HepG2 (cell line): ENCODE data around the gene PTPRN. TPM values are rescaled to one million over a fixed set of nuclear protein-coding genes. Genes with fewer than 3 reads are reported as not detected.

Experiments
- HIVEP1 ChIP-seq: sonication (generic); formaldehyde crosslinking; IDR thresholded peaks from 2 replicates; pipeline ENCODE4 v1.4.0; 2020; ENCODE audit warnings: mild to moderate bottlenecking, missing genetic modification reagents
- NAIF1 ChIP-seq: sonication (generic); formaldehyde crosslinking; IDR thresholded peaks from 2 replicates; pipeline ENCODE4 v1.5.0; 2020; ENCODE audit warnings: mild to moderate bottlenecking, missing genetic modification reagents, borderline replicate concordance
- REPIN1 ChIP-seq: sonication (generic); formaldehyde crosslinking; IDR thresholded peaks from 2 replicates; pipeline ENCODE4 v1.8.0; 2022; ENCODE audit warnings: missing genetic modification reagents, low read depth, mild to moderate bottlenecking, borderline replicate concordance
- STAT5B ChIP-seq: sonication (generic); formaldehyde crosslinking; IDR thresholded peaks from 2 replicates; pipeline ENCODE4 v1.4.0; 2020; ENCODE audit warnings: missing genetic modification reagents
- TCF7 ChIP-seq: sonication (generic); IDR thresholded peaks from 2 replicates; pipeline ENCODE4 v1.6.1; 2016; ENCODE audit warnings: antibody characterized with exemption, low read depth
- ZNF207 ChIP-seq: fragments of 450-650 bp; IDR thresholded peaks from 2 replicates; pipeline ENCODE4 v1.6.1; 2016; ENCODE audit warnings: antibody characterized with exemption, borderline replicate concordance
- ZNF264 ChIP-seq: sonication (generic); formaldehyde crosslinking; IDR thresholded peaks from 2 replicates; pipeline ENCODE4 v1.4.0; 2020; ENCODE audit warnings: missing genetic modification reagents
- polyA plus RNA-seq, 8 experiments: library from polyadenylated mRNA; depleted of rRNA in 3 of 8; stranded (reverse) in 7 of 8; unstranded in 1 of 8; fragments of >200 nt; fragmentation: Illumina TruSeq in 4 of 8; extraction: Trizol in 4 of 8; gene quantifications; 2 replicates each; pipeline versions ENCODE4 v1.2.1 to v1.2.3, GENCODE V29; 2011 to 2016; ENCODE audit warnings: low read depth in 4 of 8, missing spikeins in 1 of 8, mixed read lengths in 1 of 8; ENCODE audit not compliant: insufficient read depth in 1 of 8
- total RNA-seq, 5 experiments: library from RNA; depleted of rRNA; stranded (reverse); fragments of >200 nt; fragmentation: Illumina TruSeq; extraction: Trizol; gene quantifications; 2 replicates each; pipeline ENCODE4 v1.2.3, GENCODE V29; 2016; ENCODE audit warnings: low read depth in 1 of 5
- TF ChIP-seq, protein P1 (sequence below): sonication (generic); formaldehyde crosslinking; IDR thresholded peaks from 2 replicates; pipeline ENCODE4 v1.5.0; 2020; ENCODE audit warnings: mild to moderate bottlenecking, missing genetic modification reagents
- TF ChIP-seq, protein P2 (sequence below): sonication (generic); formaldehyde crosslinking; IDR thresholded peaks from 2 replicates; pipeline ENCODE4 v1.4.0; 2020; ENCODE audit warnings: mild to moderate bottlenecking, missing genetic modification reagents
- TF ChIP-seq, protein P3 (sequence below): IDR thresholded peaks from 2 replicates; pipeline ENCODE4 v1.6.1; 2018; ENCODE audit warnings: missing genetic modification reagents, mild to moderate bottlenecking, missing compliant biosample characterization
- TF ChIP-seq, protein P4 (sequence below): sonication (generic); formaldehyde crosslinking; IDR thresholded peaks from 2 replicates; pipeline ENCODE4 v1.4.0; 2020; ENCODE audit warnings: mild to moderate bottlenecking, missing genetic modification reagents, borderline replicate concordance

PTPRN gene
- total and polyA plus RNA-seq, 2 of the 13 experiments (the other 11 are each of a cell fraction or from before 2014, with no cell fraction given): 0.26 TPM; not detected in 1

- TF ChIP-seq, protein P1, sequence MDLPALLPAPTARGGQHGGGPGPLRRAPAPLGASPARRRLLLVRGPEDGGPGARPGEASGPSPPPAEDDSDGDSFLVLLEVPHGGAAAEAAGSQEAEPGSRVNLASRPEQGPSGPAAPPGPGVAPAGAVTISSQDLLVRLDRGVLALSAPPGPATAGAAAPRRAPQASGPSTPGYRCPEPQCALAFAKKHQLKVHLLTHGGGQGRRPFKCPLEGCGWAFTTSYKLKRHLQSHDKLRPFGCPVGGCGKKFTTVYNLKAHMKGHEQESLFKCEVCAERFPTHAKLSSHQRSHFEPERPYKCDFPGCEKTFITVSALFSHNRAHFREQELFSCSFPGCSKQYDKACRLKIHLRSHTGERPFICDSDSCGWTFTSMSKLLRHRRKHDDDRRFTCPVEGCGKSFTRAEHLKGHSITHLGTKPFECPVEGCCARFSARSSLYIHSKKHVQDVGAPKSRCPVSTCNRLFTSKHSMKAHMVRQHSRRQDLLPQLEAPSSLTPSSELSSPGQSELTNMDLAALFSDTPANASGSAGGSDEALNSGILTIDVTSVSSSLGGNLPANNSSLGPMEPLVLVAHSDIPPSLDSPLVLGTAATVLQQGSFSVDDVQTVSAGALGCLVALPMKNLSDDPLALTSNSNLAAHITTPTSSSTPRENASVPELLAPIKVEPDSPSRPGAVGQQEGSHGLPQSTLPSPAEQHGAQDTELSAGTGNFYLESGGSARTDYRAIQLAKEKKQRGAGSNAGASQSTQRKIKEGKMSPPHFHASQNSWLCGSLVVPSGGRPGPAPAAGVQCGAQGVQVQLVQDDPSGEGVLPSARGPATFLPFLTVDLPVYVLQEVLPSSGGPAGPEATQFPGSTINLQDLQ (CRISPR knock-in tag): no peak
- TF ChIP-seq STAT5B (CRISPR knock-in tag) (no peak), NAIF1 (CRISPR knock-in tag) (peak; percentile 91), HIVEP1 (CRISPR knock-in tag) (peak; percentile 75), ZNF264 (CRISPR knock-in tag) (no peak), REPIN1 (CRISPR knock-in tag) (peak; percentile 29; the same call in 1 of the 2 replicates), ZNF207 (no peak), TCF7 (no peak)
- TF ChIP-seq, protein P2, sequence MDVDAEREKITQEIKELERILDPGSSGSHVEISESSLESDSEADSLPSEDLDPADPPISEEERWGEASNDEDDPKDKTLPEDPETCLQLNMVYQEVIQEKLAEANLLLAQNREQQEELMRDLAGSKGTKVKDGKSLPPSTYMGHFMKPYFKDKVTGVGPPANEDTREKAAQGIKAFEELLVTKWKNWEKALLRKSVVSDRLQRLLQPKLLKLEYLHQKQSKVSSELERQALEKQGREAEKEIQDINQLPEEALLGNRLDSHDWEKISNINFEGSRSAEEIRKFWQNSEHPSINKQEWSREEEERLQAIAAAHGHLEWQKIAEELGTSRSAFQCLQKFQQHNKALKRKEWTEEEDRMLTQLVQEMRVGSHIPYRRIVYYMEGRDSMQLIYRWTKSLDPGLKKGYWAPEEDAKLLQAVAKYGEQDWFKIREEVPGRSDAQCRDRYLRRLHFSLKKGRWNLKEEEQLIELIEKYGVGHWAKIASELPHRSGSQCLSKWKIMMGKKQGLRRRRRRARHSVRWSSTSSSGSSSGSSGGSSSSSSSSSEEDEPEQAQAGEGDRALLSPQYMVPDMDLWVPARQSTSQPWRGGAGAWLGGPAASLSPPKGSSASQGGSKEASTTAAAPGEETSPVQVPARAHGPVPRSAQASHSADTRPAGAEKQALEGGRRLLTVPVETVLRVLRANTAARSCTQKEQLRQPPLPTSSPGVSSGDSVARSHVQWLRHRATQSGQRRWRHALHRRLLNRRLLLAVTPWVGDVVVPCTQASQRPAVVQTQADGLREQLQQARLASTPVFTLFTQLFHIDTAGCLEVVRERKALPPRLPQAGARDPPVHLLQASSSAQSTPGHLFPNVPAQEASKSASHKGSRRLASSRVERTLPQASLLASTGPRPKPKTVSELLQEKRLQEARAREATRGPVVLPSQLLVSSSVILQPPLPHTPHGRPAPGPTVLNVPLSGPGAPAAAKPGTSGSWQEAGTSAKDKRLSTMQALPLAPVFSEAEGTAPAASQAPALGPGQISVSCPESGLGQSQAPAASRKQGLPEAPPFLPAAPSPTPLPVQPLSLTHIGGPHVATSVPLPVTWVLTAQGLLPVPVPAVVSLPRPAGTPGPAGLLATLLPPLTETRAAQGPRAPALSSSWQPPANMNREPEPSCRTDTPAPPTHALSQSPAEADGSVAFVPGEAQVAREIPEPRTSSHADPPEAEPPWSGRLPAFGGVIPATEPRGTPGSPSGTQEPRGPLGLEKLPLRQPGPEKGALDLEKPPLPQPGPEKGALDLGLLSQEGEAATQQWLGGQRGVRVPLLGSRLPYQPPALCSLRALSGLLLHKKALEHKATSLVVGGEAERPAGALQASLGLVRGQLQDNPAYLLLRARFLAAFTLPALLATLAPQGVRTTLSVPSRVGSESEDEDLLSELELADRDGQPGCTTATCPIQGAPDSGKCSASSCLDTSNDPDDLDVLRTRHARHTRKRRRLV (CRISPR knock-in tag): no peak
- TF ChIP-seq, protein P3, sequence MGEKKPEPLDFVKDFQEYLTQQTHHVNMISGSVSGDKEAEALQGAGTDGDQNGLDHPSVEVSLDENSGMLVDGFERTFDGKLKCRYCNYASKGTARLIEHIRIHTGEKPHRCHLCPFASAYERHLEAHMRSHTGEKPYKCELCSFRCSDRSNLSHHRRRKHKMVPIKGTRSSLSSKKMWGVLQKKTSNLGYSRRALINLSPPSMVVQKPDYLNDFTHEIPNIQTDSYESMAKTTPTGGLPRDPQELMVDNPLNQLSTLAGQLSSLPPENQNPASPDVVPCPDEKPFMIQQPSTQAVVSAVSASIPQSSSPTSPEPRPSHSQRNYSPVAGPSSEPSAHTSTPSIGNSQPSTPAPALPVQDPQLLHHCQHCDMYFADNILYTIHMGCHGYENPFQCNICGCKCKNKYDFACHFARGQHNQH (CRISPR knock-in tag): peak; percentile 70; the same call in 1 of the 2 replicates
- TF ChIP-seq, protein P4, sequence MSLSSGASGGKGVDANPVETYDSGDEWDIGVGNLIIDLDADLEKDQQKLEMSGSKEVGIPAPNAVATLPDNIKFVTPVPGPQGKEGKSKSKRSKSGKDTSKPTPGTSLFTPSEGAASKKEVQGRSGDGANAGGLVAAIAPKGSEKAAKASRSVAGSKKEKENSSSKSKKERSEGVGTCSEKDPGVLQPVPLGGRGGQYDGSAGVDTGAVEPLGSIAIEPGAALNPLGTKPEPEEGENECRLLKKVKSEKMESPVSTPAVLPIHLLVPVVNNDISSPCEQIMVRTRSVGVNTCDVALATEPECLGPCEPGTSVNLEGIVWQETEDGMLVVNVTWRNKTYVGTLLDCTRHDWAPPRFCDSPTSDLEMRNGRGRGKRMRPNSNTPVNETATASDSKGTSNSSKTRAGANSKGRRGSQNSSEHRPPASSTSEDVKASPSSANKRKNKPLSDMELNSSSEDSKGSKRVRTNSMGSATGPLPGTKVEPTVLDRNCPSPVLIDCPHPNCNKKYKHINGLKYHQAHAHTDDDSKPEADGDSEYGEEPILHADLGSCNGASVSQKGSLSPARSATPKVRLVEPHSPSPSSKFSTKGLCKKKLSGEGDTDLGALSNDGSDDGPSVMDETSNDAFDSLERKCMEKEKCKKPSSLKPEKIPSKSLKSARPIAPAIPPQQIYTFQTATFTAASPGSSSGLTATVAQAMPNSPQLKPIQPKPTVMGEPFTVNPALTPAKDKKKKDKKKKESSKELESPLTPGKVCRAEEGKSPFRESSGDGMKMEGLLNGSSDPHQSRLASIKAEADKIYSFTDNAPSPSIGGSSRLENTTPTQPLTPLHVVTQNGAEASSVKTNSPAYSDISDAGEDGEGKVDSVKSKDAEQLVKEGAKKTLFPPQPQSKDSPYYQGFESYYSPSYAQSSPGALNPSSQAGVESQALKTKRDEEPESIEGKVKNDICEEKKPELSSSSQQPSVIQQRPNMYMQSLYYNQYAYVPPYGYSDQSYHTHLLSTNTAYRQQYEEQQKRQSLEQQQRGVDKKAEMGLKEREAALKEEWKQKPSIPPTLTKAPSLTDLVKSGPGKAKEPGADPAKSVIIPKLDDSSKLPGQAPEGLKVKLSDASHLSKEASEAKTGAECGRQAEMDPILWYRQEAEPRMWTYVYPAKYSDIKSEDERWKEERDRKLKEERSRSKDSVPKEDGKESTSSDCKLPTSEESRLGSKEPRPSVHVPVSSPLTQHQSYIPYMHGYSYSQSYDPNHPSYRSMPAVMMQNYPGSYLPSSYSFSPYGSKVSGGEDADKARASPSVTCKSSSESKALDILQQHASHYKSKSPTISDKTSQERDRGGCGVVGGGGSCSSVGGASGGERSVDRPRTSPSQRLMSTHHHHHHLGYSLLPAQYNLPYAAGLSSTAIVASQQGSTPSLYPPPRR: no peak; the same call in 1 of the 2 replicates
Observed at GRCh38 chr2:219277703-219278654, 31.2 kb downstream of the PTPRN start (continued).
